ENCODE data around the gene PLPP2.

GRCh38 chr19:293436-294110, 2.4 kb upstream of the PLPP2 start:
- TF ChIP-seq CTCF (conservative IDR thresholded peaks at IDR 0.05) (no peak), EZH2 (IDR thresholded peaks at IDR 0.05; ENCODE audit: low read depth) (no peak)

Data from PC-9 (cell line).